Smooth muscle cell (in vitro differentiated cells): ENCODE measurements around the gene LRRC4C. TPM values are rescaled to one million over a fixed set of nuclear protein-coding genes. Genes with fewer than 3 reads are reported as not detected.

ENCODE experiments used
- DNase-seq: peaks from one replicate; lab custom pipeline; 2025; ENCODE audit not compliant: unreplicated experiment; lab: John Stamatoyannopoulos, UW
- H2AFZ ChIP-seq: fragments of 200-600 bp; sonication (generic); 2 replicates; pipeline ENCODE4 v1.6.0; 2016; ENCODE audit warnings: antibody characterized with exemption, low read depth, mild to moderate bottlenecking
- H3F3A ChIP-seq: fragments of 200-600 bp; sonication (generic); 2 replicates; pipeline ENCODE4 v1.6.0; 2017; ENCODE audit warnings: antibody characterized with exemption, low read depth
- H3K27ac ChIP-seq: fragments of 200-600 bp; sonication (generic); 2 replicates; pipeline ENCODE4 v1.5.1; 2016; ENCODE audit warnings: low read depth, mild to moderate bottlenecking
- H3K27me3 ChIP-seq: fragments of 200-600 bp; sonication (generic); 2 replicates; pipeline ENCODE4 v1.6.1; 2016; ENCODE audit warnings: low read depth, mild to moderate bottlenecking
- H3K36me3 ChIP-seq: fragments of 200-600 bp; sonication (generic); 2 replicates; pipeline ENCODE4 v1.5.1; 2016; ENCODE audit warnings: low read depth
- H3K4me1 ChIP-seq: fragments of 200-600 bp; sonication (generic); 2 replicates; pipeline ENCODE4 v1.5.1; 2016; ENCODE audit warnings: low read depth
- H3K4me2 ChIP-seq: fragments of 200-600 bp; sonication (generic); 2 replicates; pipeline ENCODE4 v1.6.0; 2016; ENCODE audit warnings: mild to moderate bottlenecking
- H3K4me3 ChIP-seq: fragments of 200-600 bp; sonication (generic); 2 replicates; pipeline ENCODE4 v1.5.1; 2016; ENCODE audit warnings: mild to moderate bottlenecking
- H3K79me2 ChIP-seq: fragments of 200-600 bp; sonication (generic); 2 replicates; pipeline ENCODE4 v1.6.0; 2016; ENCODE audit warnings: low read depth, mild to moderate bottlenecking
- H3K9ac ChIP-seq: fragments of 200-600 bp; sonication (generic); 2 replicates; pipeline ENCODE4 v1.6.0; 2016; ENCODE audit warnings: low read depth
- H3K9me3 ChIP-seq: fragments of 200-600 bp; sonication (generic); replicated peaks from 2 replicates; pipeline ENCODE4 v1.5.1; 2016; ENCODE audit warnings: low read depth
- H4K20me1 ChIP-seq: fragments of 200-600 bp; sonication (generic); 2 replicates; pipeline ENCODE4 v1.6.0; 2016; ENCODE audit warnings: low read depth
- CTCF ChIP-seq: fragments of 200-600 bp; sonication (generic); IDR thresholded peaks from 2 replicates; pipeline ENCODE4 v1.5.1; 2017; ENCODE audit warnings: borderline replicate concordance, mild to moderate bottlenecking, antibody characterized with exemption; ENCODE audit not compliant: insufficient read depth, poor library complexity, severe bottlenecking
- WGBS: methylation state at CpG from one replicate; pipeline ENCODE4 v1.1.7; 2016; ENCODE audit warnings: low lambda C conversion rate; 5-methylcytosine and 5-hydroxymethylcytosine counted together
- polyA plus RNA-seq: library from polyadenylated mRNA; unstranded; fragments of >200 nt; fragmentation: Nextera tagmentation; extraction: Ambion mirVana; gene quantifications from 2 replicates; pipeline ENCODE4 v1.2.1, GENCODE V29; 2016
- total RNA-seq: library from RNA; depleted of rRNA; stranded (reverse); fragments of >200 nt; gene quantifications from 2 replicates; pipeline ENCODE4 v1.2.3, GENCODE V29; 2014

Gene LRRC4C
- total and polyA plus RNA-seq, 2 experiments from 2014 or later = 7.3 to 10.1 TPM

- H3K4me1 ChIP-seq = peaks cover 9% of the 10 kb centered on the region
- no peak overlapping the region for H3K4me3 ChIP-seq
- no peak for TF ChIP-seq CTCF
- DNase-seq = no peak
- no peaks in the 10 kb centered on the region for H3K36me3 ChIP-seq
- H3K9me3 ChIP-seq = no peaks in the 10 kb centered on the region
- no peaks in the 10 kb centered on the region for H3F3A ChIP-seq
- peak overlapping the region; percentile 42 for H2AFZ ChIP-seq
- no peak overlapping the region for H3K4me2 ChIP-seq
- H3K9ac ChIP-seq = no peak overlapping the region
- H3K27me3 ChIP-seq = no peaks in the 10 kb centered on the region
- no peaks in the 10 kb centered on the region for H4K20me1 ChIP-seq
- no peaks in the 10 kb centered on the region for H3K79me2 ChIP-seq
- H3K27ac ChIP-seq = no peak overlapping the region
These were observed 946.2 kb downstream of the LRRC4C start for GRCh38 chr11:40513281-40513680.

- no peak overlapping the region for H3K4me3 ChIP-seq
- H2AFZ ChIP-seq = no peak overlapping the region
- no peaks in the 10 kb centered on the region for H3K79me2 ChIP-seq
- no peak for TF ChIP-seq CTCF
- no peaks in the 10 kb centered on the region for H3F3A ChIP-seq
- H3K9ac ChIP-seq = no peak overlapping the region
- no peak for DNase-seq
- no peak overlapping the region for H3K27ac ChIP-seq
- H3K4me2 ChIP-seq = no peak overlapping the region
- H3K36me3 ChIP-seq = no peaks in the 10 kb centered on the region
- H4K20me1 ChIP-seq = no peaks in the 10 kb centered on the region
- H3K4me1 ChIP-seq = no peaks in the 10 kb centered on the region
- H3K9me3 ChIP-seq = no peaks in the 10 kb centered on the region
- H3K27me3 ChIP-seq = no peaks in the 10 kb centered on the region
These were observed 951.1 kb downstream of the LRRC4C start for GRCh38 chr11:40508303-40508702.

- DNase-seq = no peak
- Histone ChIP-seq H3K4me2 (no peak overlapping the region), H3K27ac (no peak overlapping the region), H3K9ac (no peak overlapping the region), H3K27me3 (no peaks in the 10 kb centered on the region), H3K79me2 (no peaks in the 10 kb centered on the region), H4K20me1 (no peaks in the 10 kb centered on the region), H3K4me3 (no peak overlapping the region), H3F3A (no peaks in the 10 kb centered on the region), H3K9me3 (no peaks in the 10 kb centered on the region), H2AFZ (no peak overlapping the region), H3K36me3 (no peaks in the 10 kb centered on the region), H3K4me1 (no peaks in the 10 kb centered on the region)
- no peak for TF ChIP-seq CTCF
- WGBS = 83% methylated on average over 3 of the region's 3 CpGs
These were observed 953.2 kb downstream of the LRRC4C start for GRCh38 chr11:40506226-40506625.

- no peaks in the 10 kb centered on the region for H3K9me3 ChIP-seq
- no peak overlapping the region for H3K4me2 ChIP-seq
- H3K36me3 ChIP-seq = no peaks in the 10 kb centered on the region
- H2AFZ ChIP-seq = no peak overlapping the region
- no peak for DNase-seq
- H4K20me1 ChIP-seq = no peaks in the 10 kb centered on the region
- H3F3A ChIP-seq = no peaks in the 10 kb centered on the region
- H3K4me1 ChIP-seq = no peaks in the 10 kb centered on the region
- no peak for TF ChIP-seq CTCF
- H3K27ac ChIP-seq = no peak overlapping the region
- H3K4me3 ChIP-seq = no peak overlapping the region
- no peaks in the 10 kb centered on the region for H3K27me3 ChIP-seq
- H3K9ac ChIP-seq = no peak overlapping the region
- H3K79me2 ChIP-seq = no peaks in the 10 kb centered on the region
- WGBS = 83% methylated on average over 3 of the region's 3 CpGs
These were observed 968.1 kb downstream of the LRRC4C start for GRCh38 chr11:40491341-40491740.
